ENCODE results near the gene ST14. TPM values are rescaled to one million over a fixed set of nuclear protein-coding genes. Genes with fewer than 3 reads are reported as not detected.

ST14 gene
- total RNA-seq, 2 donors from 2014 or later, result 17.5 to 21.7 TPM

DNA sequence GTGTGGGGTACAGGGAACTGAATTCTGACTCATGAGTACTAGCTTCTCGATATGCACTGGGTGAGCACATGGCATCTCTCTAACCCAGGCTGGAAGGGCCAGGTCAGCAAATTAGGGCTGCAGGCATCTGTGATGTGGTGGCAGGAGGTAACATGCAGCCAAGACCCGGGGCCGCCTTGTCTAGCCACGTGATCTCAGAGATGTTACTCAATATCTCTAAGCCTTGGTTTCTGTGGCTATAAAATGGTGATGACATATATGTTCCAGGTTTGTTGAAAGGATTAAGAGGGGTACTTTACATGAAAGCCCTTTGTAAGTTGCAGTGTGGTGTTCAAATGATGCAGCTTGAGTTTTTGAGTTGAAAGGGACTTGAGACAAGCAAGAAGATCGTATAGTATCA is 3.2 kb downstream of the ST14 start:
- no peaks in the 10 kb centered on the region for H3K36me3 ChIP-seq (ENCODE audit: control insufficient read depth, insufficient read depth, low read length)
- H3K4me1 ChIP-seq (ENCODE audit: control insufficient read depth, insufficient read depth, low read length), result peaks cover 3% of the 10 kb centered on the region
- Mint-ChIP-seq H3K4me1 (peaks cover 9% of the 10 kb centered on the region), H3K4me3 (no peak overlapping the region), H3K27ac (no peak overlapping the region), H3K27me3 (ENCODE audit: insufficient read depth) (peaks cover 44% of the 10 kb centered on the region), H3K9me3 (no peaks in the 10 kb centered on the region), H3K36me3 (ENCODE audit: low read depth) (no peaks in the 10 kb centered on the region)
- no peak overlapping the region for H3K4me3 ChIP-seq (ENCODE audit: low read length)
- TF ChIP-seq, protein P1, sequence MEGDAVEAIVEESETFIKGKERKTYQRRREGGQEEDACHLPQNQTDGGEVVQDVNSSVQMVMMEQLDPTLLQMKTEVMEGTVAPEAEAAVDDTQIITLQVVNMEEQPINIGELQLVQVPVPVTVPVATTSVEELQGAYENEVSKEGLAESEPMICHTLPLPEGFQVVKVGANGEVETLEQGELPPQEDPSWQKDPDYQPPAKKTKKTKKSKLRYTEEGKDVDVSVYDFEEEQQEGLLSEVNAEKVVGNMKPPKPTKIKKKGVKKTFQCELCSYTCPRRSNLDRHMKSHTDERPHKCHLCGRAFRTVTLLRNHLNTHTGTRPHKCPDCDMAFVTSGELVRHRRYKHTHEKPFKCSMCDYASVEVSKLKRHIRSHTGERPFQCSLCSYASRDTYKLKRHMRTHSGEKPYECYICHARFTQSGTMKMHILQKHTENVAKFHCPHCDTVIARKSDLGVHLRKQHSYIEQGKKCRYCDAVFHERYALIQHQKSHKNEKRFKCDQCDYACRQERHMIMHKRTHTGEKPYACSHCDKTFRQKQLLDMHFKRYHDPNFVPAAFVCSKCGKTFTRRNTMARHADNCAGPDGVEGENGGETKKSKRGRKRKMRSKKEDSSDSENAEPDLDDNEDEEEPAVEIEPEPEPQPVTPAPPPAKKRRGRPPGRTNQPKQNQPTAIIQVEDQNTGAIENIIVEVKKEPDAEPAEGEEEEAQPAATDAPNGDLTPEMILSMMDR (conservative IDR thresholded peaks at IDR 0.05), result no peak
- H3K9ac ChIP-seq (ENCODE audit: extremely low read depth, low read length, poor library complexity, severe bottlenecking), result no peak overlapping the region
- H3K27ac ChIP-seq (ENCODE audit: low read depth, low read length), result no peak overlapping the region
- WGBS, 2 experiments (ENCODE audit: insufficient coverage in 1 of 2, insufficient read length in 1 of 2), result 90 to 92% methylated on average over 4 to 5 of the region's 5 CpGs
- no peaks in the 10 kb centered on the region for H3K9me3 ChIP-seq (ENCODE audit: control insufficient read depth, low read length)
- peaks cover 52% of the 10 kb centered on the region for H3K27me3 ChIP-seq (ENCODE audit: control insufficient read depth, insufficient read depth, low read length, poor library complexity, severe bottlenecking)
- no peak for DNase-seq

DNA sequence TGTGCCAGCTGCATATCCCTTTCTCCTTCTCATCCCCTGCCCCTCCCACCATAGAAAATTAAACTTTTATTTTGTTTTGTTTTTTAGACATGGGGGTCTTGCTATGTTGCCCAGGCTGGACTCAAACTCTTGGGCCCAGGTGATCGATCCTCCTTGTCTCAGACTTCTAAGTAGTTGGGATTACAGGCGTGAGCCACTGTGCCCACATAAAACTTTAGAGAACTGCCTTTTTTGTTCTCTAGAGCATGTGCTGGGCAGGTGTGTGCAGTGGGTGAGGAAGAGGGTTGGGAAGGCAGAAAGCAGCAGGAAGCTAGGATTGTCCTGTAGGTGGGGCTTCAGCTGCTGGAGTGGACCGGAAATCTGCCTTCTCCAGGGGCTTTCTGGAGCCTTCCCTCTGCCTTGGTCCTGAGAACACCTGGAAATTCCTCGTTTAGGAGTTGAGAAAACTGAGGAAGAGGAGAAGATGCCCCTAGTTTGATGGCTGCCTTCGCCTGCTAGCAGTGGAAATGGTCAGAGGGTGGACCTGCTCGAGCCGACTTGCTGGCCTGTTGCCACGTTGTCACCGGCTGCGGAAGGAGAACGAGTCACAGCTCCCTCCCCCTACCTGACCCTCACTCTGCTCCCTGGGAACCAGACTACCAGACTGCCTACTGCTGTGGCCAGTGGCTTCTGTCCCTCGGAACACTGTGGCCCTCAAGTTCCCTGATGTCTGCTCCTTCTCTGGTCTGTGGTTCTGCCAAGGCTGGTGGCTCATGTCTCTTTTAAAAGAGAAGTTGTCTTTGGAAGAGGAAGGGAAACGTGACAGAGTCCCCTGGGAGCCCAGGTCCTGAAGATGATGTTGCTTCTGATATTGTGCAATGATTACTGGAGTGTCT is 4.0 kb downstream of the ST14 start:
- Mint-ChIP-seq H3K4me3 (no peak overlapping the region), H3K27ac (peak overlapping the region; percentile 48), H3K36me3 (ENCODE audit: low read depth) (no peaks in the 10 kb centered on the region), H3K27me3 (ENCODE audit: insufficient read depth) (peaks cover 42% of the 10 kb centered on the region), H3K9me3 (no peaks in the 10 kb centered on the region), H3K4me1 (peaks cover 9% of the 10 kb centered on the region)
- TF ChIP-seq, protein P1 (conservative IDR thresholded peaks at IDR 0.05), result peak; percentile 42
- no peaks in the 10 kb centered on the region for H3K36me3 ChIP-seq (ENCODE audit: control insufficient read depth, insufficient read depth, low read length)
- peaks cover 3% of the 10 kb centered on the region for H3K4me1 ChIP-seq (ENCODE audit: control insufficient read depth, insufficient read depth, low read length)
- H3K27ac ChIP-seq (ENCODE audit: low read depth, low read length), result no peak overlapping the region
- no peak overlapping the region for H3K9ac ChIP-seq (ENCODE audit: extremely low read depth, low read length, poor library complexity, severe bottlenecking)
- peaks cover 43% of the 10 kb centered on the region for H3K27me3 ChIP-seq (ENCODE audit: control insufficient read depth, insufficient read depth, low read length, poor library complexity, severe bottlenecking)
- 78 to 82% methylated on average over 11 to 13 of the region's 13 CpGs for WGBS, 2 experiments (ENCODE audit: insufficient coverage in 1 of 2, insufficient read length in 1 of 2)
- no peaks in the 10 kb centered on the region for H3K9me3 ChIP-seq (ENCODE audit: control insufficient read depth, low read length)
- DNase-seq, result no peak
- no peak overlapping the region for H3K4me3 ChIP-seq (ENCODE audit: low read length)

DNA sequence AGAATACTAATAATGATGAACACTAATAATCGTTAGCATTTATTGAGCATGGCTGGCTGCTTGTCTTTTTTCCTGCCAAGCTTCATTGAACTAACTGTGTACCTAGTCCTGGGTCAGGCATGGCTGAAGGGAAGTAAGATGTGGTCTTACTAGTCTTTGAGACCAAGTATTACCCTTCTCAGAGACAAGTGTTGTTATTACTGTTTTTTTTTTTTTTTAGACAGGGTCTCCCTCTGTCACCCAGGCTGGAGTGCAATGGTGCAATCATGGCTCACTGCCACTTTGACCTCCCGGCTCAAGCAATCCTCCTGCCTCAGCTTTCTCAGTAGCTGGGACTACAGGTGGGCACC is 4.6 kb downstream of the ST14 start:
- Histone ChIP-seq H3K9me3 (ENCODE audit: control insufficient read depth, low read length) (no peaks in the 10 kb centered on the region), H3K27ac (ENCODE audit: low read depth, low read length) (no peak overlapping the region), H3K36me3 (ENCODE audit: control insufficient read depth, insufficient read depth, low read length) (no peaks in the 10 kb centered on the region), H3K9ac (ENCODE audit: extremely low read depth, low read length, poor library complexity, severe bottlenecking) (no peak overlapping the region), H3K4me1 (ENCODE audit: control insufficient read depth, insufficient read depth, low read length) (peaks cover 3% of the 10 kb centered on the region), H3K27me3 (ENCODE audit: control insufficient read depth, insufficient read depth, low read length, poor library complexity, severe bottlenecking) (peaks cover 37% of the 10 kb centered on the region), H3K4me3 (ENCODE audit: low read length) (no peak overlapping the region)
- TF ChIP-seq, protein P1 (conservative IDR thresholded peaks at IDR 0.05), result no peak
- no peak for DNase-seq
- no peak overlapping the region for H3K4me3 Mint-ChIP-seq
- peaks cover 37% of the 10 kb centered on the region for H3K27me3 Mint-ChIP-seq (ENCODE audit: insufficient read depth)
- H3K36me3 Mint-ChIP-seq (ENCODE audit: low read depth), result no peaks in the 10 kb centered on the region
- H3K4me1 Mint-ChIP-seq, result peaks cover 9% of the 10 kb centered on the region
- no peaks in the 10 kb centered on the region for H3K9me3 Mint-ChIP-seq
- WGBS, 2 experiments (ENCODE audit: insufficient coverage in 1 of 2, insufficient read length in 1 of 2), result 90 to 100% methylated on average over 2 of the region's 2 CpGs
- no peak overlapping the region for H3K27ac Mint-ChIP-seq
